ENCODE results near the gene HSD17B10.

Gene HSD17B10

GRCh38 chrX:53442322-53442631, 8.1 kb upstream of the HSD17B10 start:
- Mint-ChIP-seq H3K9me3 (no peaks in the 10 kb centered on the region), H3K27me3 (peaks cover 10% of the 10 kb centered on the region), H3K36me3 (ENCODE audit: low read depth) (no peaks in the 10 kb centered on the region), H3K4me1 (ENCODE audit: low read depth) (peaks cover 30% of the 10 kb centered on the region), H3K4me3 (peak overlapping the region; percentile 73), H3K27ac (no peak overlapping the region)

- Mint-ChIP-seq H3K4me3 (peak overlapping the region; percentile 73), H3K9me3 (no peaks in the 10 kb centered on the region), H3K27ac (no peak overlapping the region), H3K27me3 (peaks cover 10% of the 10 kb centered on the region), H3K36me3 (ENCODE audit: low read depth) (no peaks in the 10 kb centered on the region), H3K4me1 (ENCODE audit: low read depth) (peaks cover 30% of the 10 kb centered on the region)
These were observed 7.6 kb upstream of the HSD17B10 start for GRCh38 chrX:53441531-53442321.

- Mint-ChIP-seq H3K27me3 (peaks cover 10% of the 10 kb centered on the region), H3K27ac (peak overlapping the region; percentile 79), H3K4me3 (peak overlapping the region; percentile 73), H3K36me3 (ENCODE audit: low read depth) (no peaks in the 10 kb centered on the region), H3K9me3 (no peaks in the 10 kb centered on the region), H3K4me1 (ENCODE audit: low read depth) (peaks cover 30% of the 10 kb centered on the region)
These were observed 6.7 kb upstream of the HSD17B10 start for GRCh38 chrX:53440621-53441517.

DNA sequence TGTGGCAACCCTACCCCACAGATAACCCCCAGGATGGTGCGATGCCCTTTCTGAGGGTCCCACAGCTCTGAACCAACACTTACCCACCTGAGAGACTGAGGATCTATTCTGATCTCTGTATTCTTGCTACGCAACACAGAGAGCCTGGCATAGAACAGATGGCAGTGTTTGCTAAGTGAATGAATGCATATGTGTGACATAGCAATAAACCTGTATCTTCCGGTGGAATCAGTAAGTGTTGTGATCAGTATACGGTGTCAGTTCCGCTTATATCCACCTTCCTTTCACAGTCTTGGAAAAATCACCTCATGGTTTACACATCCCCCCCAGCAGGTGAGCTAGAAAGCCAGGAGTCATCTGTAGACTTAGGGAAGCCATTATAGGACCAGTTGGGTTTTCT, 5.9 kb upstream of the HSD17B10 start:
- Mint-ChIP-seq H3K36me3 (ENCODE audit: low read depth) (no peaks in the 10 kb centered on the region), H3K27ac (peak overlapping the region; percentile 79), H3K4me3 (peak overlapping the region; percentile 55), H3K9me3 (no peaks in the 10 kb centered on the region), H3K27me3 (peaks cover 10% of the 10 kb centered on the region), H3K4me1 (ENCODE audit: low read depth) (peaks cover 35% of the 10 kb centered on the region)

- H3K27ac Mint-ChIP-seq: no peak overlapping the region
- peaks cover 10% of the 10 kb centered on the region for H3K27me3 Mint-ChIP-seq
- H3K36me3 Mint-ChIP-seq (ENCODE audit: low read depth): no peaks in the 10 kb centered on the region
- no peaks in the 10 kb centered on the region for H3K9me3 Mint-ChIP-seq
- H3K4me1 Mint-ChIP-seq (ENCODE audit: low read depth): peaks cover 43% of the 10 kb centered on the region
- H3K4me3 Mint-ChIP-seq: no peak overlapping the region
These were observed 4.7 kb upstream of the HSD17B10 start for GRCh38 chrX:53438832-53439230.

DNA sequence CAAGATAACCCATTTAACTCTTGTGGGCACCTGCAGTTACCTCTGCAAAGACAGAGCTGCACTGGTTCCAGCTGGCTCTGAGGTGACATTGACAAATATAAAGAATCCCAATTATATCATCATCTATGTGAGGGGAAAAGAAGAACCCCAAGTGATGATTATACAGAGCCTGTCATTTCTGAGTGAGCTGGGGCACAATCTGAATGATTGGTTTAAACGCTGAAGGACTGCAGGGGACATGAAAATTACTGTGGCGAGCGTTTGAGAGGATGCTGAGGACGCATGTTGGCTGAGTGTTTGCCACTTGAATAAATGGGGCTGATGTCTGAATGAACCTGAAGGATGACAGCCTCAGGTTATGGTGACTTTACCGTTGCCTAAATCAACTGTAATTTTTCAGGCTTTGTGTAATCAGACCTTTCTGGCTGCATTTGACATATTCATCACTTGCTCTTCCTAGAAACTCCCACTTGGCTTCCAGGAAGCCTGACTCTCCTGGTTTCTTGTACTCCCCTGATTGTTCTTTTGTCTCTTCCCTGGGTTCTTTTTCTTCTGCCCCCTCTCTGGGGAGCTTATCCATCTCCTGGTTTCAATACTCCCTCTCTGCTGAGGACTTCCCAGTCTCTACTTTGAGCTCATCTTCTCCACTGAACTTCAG, 4.1 kb upstream of the HSD17B10 start:
- Mint-ChIP-seq H3K27me3 (peaks cover 10% of the 10 kb centered on the region), H3K4me1 (ENCODE audit: low read depth) (peaks cover 44% of the 10 kb centered on the region), H3K27ac (no peak overlapping the region), H3K9me3 (no peaks in the 10 kb centered on the region), H3K36me3 (ENCODE audit: low read depth) (no peaks in the 10 kb centered on the region), H3K4me3 (no peak overlapping the region)

DNA sequence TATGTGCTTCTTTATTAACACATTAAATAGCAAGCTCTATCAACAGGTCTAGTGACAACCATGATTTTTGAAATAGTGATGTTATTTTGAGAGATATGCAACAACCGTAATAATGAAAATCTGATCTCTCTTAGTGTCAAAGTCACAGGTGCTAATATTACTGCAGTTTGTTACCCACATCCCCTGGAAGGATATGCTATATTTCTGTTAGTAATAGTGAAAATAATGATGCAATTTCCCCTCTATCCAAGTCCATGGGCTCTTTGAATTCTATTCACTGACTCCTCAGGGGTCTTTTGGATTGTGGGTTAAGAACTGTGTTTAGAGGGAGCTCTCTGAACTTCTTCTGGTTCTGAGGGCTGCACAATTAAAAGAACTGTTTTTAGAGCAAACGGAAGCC, 3.0 kb upstream of the HSD17B10 start:
- Mint-ChIP-seq H3K4me3 (no peak overlapping the region), H3K36me3 (ENCODE audit: low read depth) (peaks cover 5% of the 10 kb centered on the region), H3K27me3 (peaks cover 10% of the 10 kb centered on the region), H3K27ac (no peak overlapping the region), H3K4me1 (ENCODE audit: low read depth) (peaks cover 46% of the 10 kb centered on the region), H3K9me3 (no peaks in the 10 kb centered on the region)

DNA sequence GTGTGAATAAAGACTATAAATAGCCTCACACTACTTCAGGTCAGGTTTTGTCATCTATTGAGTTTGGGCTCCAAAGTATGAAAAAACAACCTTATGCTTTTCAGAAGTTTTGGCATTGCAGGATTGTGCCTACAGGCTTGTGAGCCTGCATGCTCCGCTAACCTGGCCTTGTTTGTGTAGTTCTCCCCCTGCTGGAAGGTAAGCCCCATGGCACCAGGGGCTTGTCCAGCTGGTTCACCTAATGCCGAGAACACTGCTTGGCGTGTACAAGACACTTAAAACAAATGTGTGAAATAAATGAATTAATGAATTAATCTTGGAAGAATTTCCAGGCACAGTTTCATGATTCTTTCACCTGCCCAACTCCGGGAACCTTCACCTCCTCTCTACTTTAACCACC, 1.8 kb upstream of the HSD17B10 start:
- Mint-ChIP-seq H3K27me3 (peaks cover 10% of the 10 kb centered on the region), H3K4me1 (ENCODE audit: low read depth) (peaks cover 40% of the 10 kb centered on the region), H3K4me3 (no peak overlapping the region), H3K27ac (no peak overlapping the region), H3K9me3 (no peaks in the 10 kb centered on the region), H3K36me3 (ENCODE audit: low read depth) (peaks cover 12% of the 10 kb centered on the region)

- Mint-ChIP-seq H3K9me3 (no peaks in the 10 kb centered on the region), H3K27me3 (no peaks in the 10 kb centered on the region), H3K4me1 (ENCODE audit: low read depth) (peaks cover 11% of the 10 kb centered on the region), H3K4me3 (no peak overlapping the region), H3K27ac (no peak overlapping the region), H3K36me3 (ENCODE audit: low read depth) (peaks cover 29% of the 10 kb centered on the region)
These were observed 3.9 kb downstream of the HSD17B10 start for GRCh38 chrX:53430231-53430630.

DNA sequence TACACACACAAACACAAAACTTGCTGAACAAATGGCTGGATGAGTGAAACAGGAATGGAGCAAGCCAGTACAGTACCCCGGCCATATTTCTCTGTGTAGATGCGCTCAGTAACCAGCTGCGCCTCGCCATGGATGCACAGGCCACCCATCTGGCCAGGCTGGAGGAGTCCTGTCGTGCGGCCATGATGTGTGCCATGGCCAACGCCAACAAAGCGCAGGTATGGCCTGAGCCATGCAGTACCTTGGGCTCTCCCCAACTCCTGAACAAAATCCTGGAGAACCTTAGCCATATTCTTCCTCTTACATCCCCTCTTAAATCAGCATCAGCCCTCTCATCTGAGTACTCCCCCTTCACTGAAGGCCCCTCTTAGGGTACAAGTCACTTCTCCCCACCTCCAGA, 4.4 kb downstream of the HSD17B10 start:
- Mint-ChIP-seq H3K36me3 (ENCODE audit: low read depth) (peaks cover 29% of the 10 kb centered on the region), H3K27me3 (no peaks in the 10 kb centered on the region), H3K4me1 (ENCODE audit: low read depth) (peaks cover 7% of the 10 kb centered on the region), H3K9me3 (no peaks in the 10 kb centered on the region), H3K4me3 (no peak overlapping the region), H3K27ac (no peak overlapping the region)

- H3K36me3 Mint-ChIP-seq (ENCODE audit: low read depth): peaks cover 25% of the 10 kb centered on the region
- peaks cover 23% of the 10 kb centered on the region for H3K4me1 Mint-ChIP-seq (ENCODE audit: low read depth)
- no peaks in the 10 kb centered on the region for H3K27me3 Mint-ChIP-seq
- H3K9me3 Mint-ChIP-seq: no peaks in the 10 kb centered on the region
- peak within 1 kb of the TSS; percentile 93 for H3K4me3 Mint-ChIP-seq
- H3K27ac Mint-ChIP-seq: peak within 1 kb of the TSS; percentile 93
These were observed 11.3 kb downstream of the HSD17B10 start, which contains the start of gene RIBC1 for GRCh38 chrX:53422861-53423306. TSS of gene RIBC1 (plus strand) at chrX:53422873. CDS start at chrX:53426277, 3,404 bp downstream.

DNA sequence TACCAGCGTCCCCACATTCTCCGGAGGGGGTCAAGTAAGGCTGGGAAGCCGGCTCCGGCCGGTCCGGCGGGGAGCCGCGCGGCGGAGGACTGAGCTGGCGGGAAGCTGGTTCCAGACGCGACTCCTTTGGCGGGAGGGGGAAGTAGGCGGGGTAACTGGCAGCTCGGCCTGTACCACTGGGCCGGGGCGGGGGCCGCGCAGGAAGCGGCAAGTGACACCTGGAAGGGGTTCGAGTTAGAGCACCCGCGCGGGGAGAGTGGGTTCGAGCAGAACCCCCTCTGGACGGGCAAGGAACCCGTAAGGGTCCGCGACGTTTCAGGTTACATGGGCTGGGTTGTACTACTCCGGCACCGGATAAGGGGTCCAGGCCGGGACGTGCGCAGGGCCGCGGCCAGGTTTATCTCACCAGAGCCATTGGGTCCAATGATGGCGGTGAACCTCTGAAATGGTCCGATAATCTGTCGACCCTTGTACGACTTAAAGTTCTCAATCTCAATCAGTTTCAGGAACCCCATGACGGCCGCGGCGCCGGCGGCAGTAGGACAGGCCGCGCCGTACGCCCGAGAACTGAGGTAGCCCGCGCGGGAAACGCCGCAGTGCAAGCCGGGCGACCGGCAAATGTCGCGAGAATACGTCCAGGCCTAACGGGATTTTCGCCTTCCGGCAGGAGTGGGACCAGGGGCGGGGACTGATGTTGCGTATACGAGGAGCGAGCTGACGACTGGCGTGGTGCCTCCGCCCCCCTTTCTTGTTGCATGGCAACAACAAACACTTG, 11.9 kb downstream of the HSD17B10 start, which contains the start of gene SMC1A:
SMC1A (minus strand) TSS at position 569 of the 775 bp plus-strand sequence; CDS start at position 515, 54 bp downstream.
- Mint-ChIP-seq H3K4me1 (ENCODE audit: low read depth) (peaks cover 28% of the 10 kb centered on the region), H3K9me3 (no peaks in the 10 kb centered on the region), H3K27ac (peak within 1 kb of the TSS; percentile 93), H3K4me3 (peak within 1 kb of the TSS; percentile 93), H3K27me3 (no peaks in the 10 kb centered on the region), H3K36me3 (ENCODE audit: low read depth) (peaks cover 25% of the 10 kb centered on the region)

GRCh38 chrX:53421772-53422085, 12.4 kb downstream of the HSD17B10 start:
- H3K27me3 Mint-ChIP-seq: no peaks in the 10 kb centered on the region
- peaks cover 24% of the 10 kb centered on the region for H3K36me3 Mint-ChIP-seq (ENCODE audit: low read depth)
- H3K4me3 Mint-ChIP-seq: peak overlapping the region; percentile 93
- H3K4me1 Mint-ChIP-seq (ENCODE audit: low read depth): peaks cover 28% of the 10 kb centered on the region
- H3K9me3 Mint-ChIP-seq: no peaks in the 10 kb centered on the region
- H3K27ac Mint-ChIP-seq: peak overlapping the region; percentile 93

- peak overlapping the region; percentile 93 for H3K4me3 Mint-ChIP-seq
- no peaks in the 10 kb centered on the region for H3K27me3 Mint-ChIP-seq
- peak overlapping the region; percentile 93 for H3K27ac Mint-ChIP-seq
- H3K36me3 Mint-ChIP-seq (ENCODE audit: low read depth): peaks cover 24% of the 10 kb centered on the region
- no peaks in the 10 kb centered on the region for H3K9me3 Mint-ChIP-seq
- H3K4me1 Mint-ChIP-seq (ENCODE audit: low read depth): peaks cover 28% of the 10 kb centered on the region
These were observed 13.0 kb downstream of the HSD17B10 start for GRCh38 chrX:53421125-53421524.
